HCT116 (cell line): ENCODE data around the gene CYP1A2. TPM values are rescaled to one million over a fixed set of nuclear protein-coding genes. Genes with fewer than 3 reads are reported as not detected.
A peak's percentile ranks its signal among the peaks of the same experiment; 100 is the strongest.

Experiments
- ATAC-seq: fragments of 200-7000 bp; cut with Tn5 transposase; 2 replicates; pipeline ENCODE4 v1.9.1; 2020; ENCODE audit warnings: mild to moderate bottlenecking, moderate library complexity
- BruUV-seq: library from RNA; stranded (reverse); fragments of 400-500 nt; replicated peaks from 2 replicates; lab custom pipeline; 2021; lab: Mats Ljungman, UMichigan
- CTCF ChIA-PET: fragments of 300-600 bp; sonication (Branson Sonifier 250); formaldehyde crosslinking; loops from one replicate; lab custom pipeline; 2021; ENCODE audit warnings: antibody characterized with exemption; lab: Charles Lee
- POLR2A ChIA-PET: fragments of 300-600, 350-600 bp; sonication (Branson Sonifier 250); formaldehyde crosslinking; loops from one replicate; lab custom pipeline; 2021; ENCODE audit warnings: antibody characterized with exemption; lab: Charles Lee
- RAD21 ChIA-PET, 2 experiments: fragments of 300-600 bp; sonication (Branson Sonifier 250); formaldehyde crosslinking; loops; one replicate each; lab custom pipeline; 2023; ENCODE audit warnings: low total read pairs in 2 of 2; ENCODE audit not compliant: uncharacterized antibody in 2 of 2, unreplicated experiment in 2 of 2, low non-redundant PET in 1 of 2; lab: Charles Lee
- DNase-seq: peaks from one replicate; pipeline ENCODE4 v3.0.0-alpha.2; 2010; ENCODE audit warnings: low read depth, low spot score
- H2AFZ ChIP-seq: fragments of 200-600 bp; shearing (Covaris generic), sonication (generic); 2 replicates; pipeline ENCODE4 v1.6.1; 2017; ENCODE audit warnings: low read depth, mixed run types, mixed read lengths, antibody characterized with exemption, low read length; ENCODE audit not compliant: poor library complexity, severe bottlenecking
- H3K27ac ChIP-seq: 2 replicates; pipeline ENCODE4 v1.5.1; 2012; ENCODE audit warnings: low read depth, low read length
- H3K27me3 ChIP-seq: fragments of 200-600 bp; sonication (generic); 2 replicates; pipeline ENCODE4 v1.6.1; 2016; ENCODE audit warnings: mixed run types, low read length, mixed read lengths; ENCODE audit not compliant: insufficient read depth
- H3K36me3 ChIP-seq, 2 experiments: fragments of 200-500 bp in 1 of 2; fragments of 200-600 bp in 1 of 2; sonication (Bioruptor generic) in 1 of 2; sonication (generic) in 1 of 2; 2 replicates each; pipeline versions ENCODE4 v1.5.1 to v1.6.1; 2014 to 2016; ENCODE audit warnings: low read length in 2 of 2, inconsistent platforms in 1 of 2, mixed read lengths in 1 of 2, mixed run types in 1 of 2; ENCODE audit not compliant: insufficient read depth in 2 of 2, control insufficient read depth in 1 of 2
- H3K4me1 ChIP-seq, 2 experiments: fragments of 200-600 bp in 1 of 2; sonication (generic) in 1 of 2; 2 replicates each; pipeline versions ENCODE4 v1.5.1 to v1.6.1; 2012 to 2017; ENCODE audit warnings: low read length in 2 of 2, inconsistent platforms in 1 of 2, mild to moderate bottlenecking in 1 of 2, mixed read lengths in 1 of 2, mixed run types in 1 of 2, moderate library complexity in 1 of 2; ENCODE audit not compliant: insufficient read depth in 2 of 2, control insufficient read depth in 1 of 2
- H3K4me2 ChIP-seq: fragments of 200-600 bp; sonication (generic); 2 replicates; pipeline ENCODE4 v1.6.1; 2017; ENCODE audit warnings: mixed run types, low read length, mixed read lengths
- H3K4me3 ChIP-seq, 2 experiments: fragments of 200-600 bp in 1 of 2; sonication (generic) in 1 of 2; replicated peaks in 1 of 2; 2 replicates each; pipeline ENCODE4 v1.5.1; 2011 to 2016; ENCODE audit warnings: low read length in 2 of 2, control low read depth in 1 of 2, low read depth in 1 of 2, mild to moderate bottlenecking in 1 of 2, mixed read lengths in 1 of 2, mixed run types in 1 of 2
- H3K79me2 ChIP-seq: fragments of 200-600 bp; sonication (generic); 2 replicates; pipeline ENCODE4 v1.6.1; 2017; ENCODE audit warnings: mild to moderate bottlenecking, mixed run types, low read length, moderate library complexity, mixed read lengths; ENCODE audit not compliant: insufficient read depth
- H3K9ac ChIP-seq: fragments of 200-600 bp; sonication (generic); 2 replicates; pipeline ENCODE4 v1.6.1; 2016; ENCODE audit warnings: low read length, mixed read lengths
- H3K9me2 ChIP-seq: fragments of 200-600 bp; sonication (generic), shearing (Covaris generic); 2 replicates; pipeline ENCODE4 v1.6.1; 2017; ENCODE audit warnings: mixed run types, mild to moderate bottlenecking, moderate library complexity; ENCODE audit not compliant: insufficient read depth
- H3K9me3 ChIP-seq, 2 experiments: fragments of 200-500 bp in 1 of 2; fragments of 200-600 bp in 1 of 2; sonication (Bioruptor generic) in 1 of 2; sonication (generic) in 1 of 2; 2 replicates each; pipeline ENCODE4 v1.6.1; 2014 to 2017; ENCODE audit warnings: low read length in 2 of 2, mixed read lengths in 2 of 2, inconsistent platforms in 1 of 2, low read depth in 1 of 2, mild to moderate bottlenecking in 1 of 2, mixed run types in 1 of 2, moderate library complexity in 1 of 2; ENCODE audit not compliant: control insufficient read depth in 1 of 2, insufficient read depth in 1 of 2
- H4K20me1 ChIP-seq: fragments of 200-600 bp; sonication (generic), shearing (Covaris generic); 2 replicates; pipeline ENCODE4 v1.6.1; 2017; ENCODE audit warnings: mixed run types, mild to moderate bottlenecking, moderate library complexity; ENCODE audit not compliant: insufficient read depth
- CBX3 ChIP-seq: IDR thresholded peaks from 2 replicates; pipeline ENCODE4 v1.6.1; 2012; ENCODE audit warnings: low read depth
- CTCF ChIP-seq, 3 experiments: fragments of 200-600 bp in 1 of 3; sonication (generic) in 1 of 3; IDR thresholded peaks in 2 of 3; conservative IDR thresholded peaks in 1 of 3; 2 replicates each; pipeline ENCODE4 v1.5.1; 2012 to 2017; ENCODE audit warnings: low read depth in 2 of 3, low read length in 2 of 3, antibody characterized with exemption in 1 of 3, borderline replicate concordance in 1 of 3, control low read depth in 1 of 3, mild to moderate bottlenecking in 1 of 3, mixed read lengths in 1 of 3, mixed run types in 1 of 3, moderate library complexity in 1 of 3; ENCODE audit not compliant: insufficient read depth in 1 of 3
- EGR1 ChIP-seq: IDR thresholded peaks from 2 replicates; pipeline ENCODE4 v1.6.1; 2012; ENCODE audit warnings: low read depth
- ELF1 ChIP-seq: IDR thresholded peaks from 2 replicates; pipeline ENCODE4 v1.6.1; 2012; ENCODE audit warnings: low read depth, borderline replicate concordance
- EZH2 ChIP-seq: fragments of 200-600 bp; sonication (generic); IDR thresholded peaks from 2 replicates; pipeline ENCODE4 v1.6.1; 2017; ENCODE audit warnings: antibody characterized with exemption, mixed run types
- EZH2phosphoT487 ChIP-seq: fragments of 200-600 bp; IDR thresholded peaks from 2 replicates; pipeline ENCODE4 v1.6.1; 2018; ENCODE audit warnings: antibody characterized with exemption, borderline replicate concordance
- FOSL1 ChIP-seq: IDR thresholded peaks from 2 replicates; pipeline ENCODE4 v1.6.1; 2012; ENCODE audit warnings: low read depth
- JUND ChIP-seq: IDR thresholded peaks from 2 replicates; pipeline ENCODE4 v1.6.1; 2012
- MAX ChIP-seq: IDR thresholded peaks from 2 replicates; pipeline ENCODE4 v1.6.1; 2012
- RAD21 ChIP-seq: IDR thresholded peaks from 2 replicates; pipeline ENCODE4 v1.6.1; 2012; ENCODE audit warnings: low read depth, mild to moderate bottlenecking
- SIN3A ChIP-seq: IDR thresholded peaks from 2 replicates; pipeline ENCODE4 v1.6.1; 2012; ENCODE audit warnings: low read depth
- SP1 ChIP-seq: IDR thresholded peaks from 2 replicates; pipeline ENCODE4 v1.6.1; 2012; ENCODE audit warnings: low read depth
- TCF7L2 ChIP-seq: IDR thresholded peaks from 2 replicates; pipeline ENCODE4 v1.7.0; 2011; ENCODE audit warnings: borderline replicate concordance, inconsistent platforms; ENCODE audit not compliant: insufficient read depth, insufficient read length; ENCODE audit errors: extremely low read depth
- ZFX ChIP-seq: fragments of 450-650 bp; IDR thresholded peaks from 2 replicates; pipeline ENCODE4 v1.6.1; 2017
- ZNF274 ChIP-seq: fragments of 200-500 bp; sonication (Bioruptor generic); IDR thresholded peaks from 2 replicates; pipeline ENCODE4 v1.6.1; 2014; ENCODE audit warnings: mild to moderate bottlenecking, low read depth, low read length, inconsistent platforms
- intact Hi-C: fragments of 100-400 bp; cut with micrococcal nuclease; formaldehyde crosslinking; loops from 2 replicates; pipeline ENCODE4 v1.10.0; 2022
- total RNA-seq: library from RNA; stranded (reverse); gene quantifications from one replicate; pipeline ENCODE4 v1.2.1, GENCODE V29; 2021; ENCODE audit not compliant: unreplicated experiment

CYP1A2 gene
- total RNA-seq, 1 experiment from 2014 or later, result not detected

- H3K79me2 ChIP-seq, result peaks cover 90% of the 10 kb centered on the region
Measured at GRCh38 chr15:74786551-74787165, 38.0 kb downstream of the CYP1A2 start.

GRCh38 chr15:74787251-74788041 is 38.8 kb downstream of the CYP1A2 start:
- no peak overlapping the region for H3K4me3 ChIP-seq
- ChIA-PET POLR2A (no interaction called here), CTCF (interaction anchor here (1.1 to 2.7 kb wide), 7 partner anchors 9 to 18 kb away, joined by 3 to 12 read pairs (median 4); no protein-coding TSS in a partner anchor), RAD21 (no interaction called here)
- DNase-seq (no peak), ATAC-seq (peak; percentile 69)
- intact Hi-C loops, result loop anchor here (10.0 kb wide), 1 partner anchor 417 kb away; the partner anchor contains the start of gene C15orf39
- no peaks in the 10 kb centered on the region for H3K9me3 ChIP-seq
- H3K79me2 ChIP-seq, result peaks cover 97% of the 10 kb centered on the region
- peaks cover 0 to 5% of the 10 kb centered on the region in 2 experiments; a peak in 3 of 4 replicates for H3K36me3 ChIP-seq
- no peak overlapping the region; the same call in 1 of the 2 replicates for H3K27ac ChIP-seq
- H3K27me3 ChIP-seq, result no peaks in the 10 kb centered on the region
- peaks cover 20 to 42% of the 10 kb centered on the region in 2 experiments for H3K4me1 ChIP-seq
- no peak overlapping the region for H3K9ac ChIP-seq
- no peak overlapping the region for H3K4me2 ChIP-seq
- no TSS peak for BruUV-seq
- H4K20me1 ChIP-seq, result peaks cover 12% of the 10 kb centered on the region; the same call in 1 of the 2 replicates
- H2AFZ ChIP-seq, result no peak overlapping the region
- no peaks in the 10 kb centered on the region for H3K9me2 ChIP-seq
- TF ChIP-seq JUND (no peak), EZH2 (no peak), MAX (no peak), CTCF (IDR thresholded peaks at IDR 0.05 in 2 of 3, conservative IDR thresholded peaks at IDR 0.05 in 1 of 3; ENCODE audit: borderline replicate concordance in 1 of 3, insufficient read depth in 1 of 3, low read depth in 2 of 3, low read length in 2 of 3) (peak in 2 of 3 experiments; percentile 50 to 52; a peak in 4 of 6 replicates), RAD21 (no peak), CBX3 (no peak), ELF1 (no peak)

More at GRCh38 chr15:74786551-74787165, 38.0 kb downstream of the CYP1A2 start:
- H3K9me2 ChIP-seq, result no peaks in the 10 kb centered on the region
- H3K4me3 ChIP-seq, result no peak overlapping the region
- RAD21 ChIA-PET, result no interaction called here
- H4K20me1 ChIP-seq, result peaks cover 7% of the 10 kb centered on the region; the same call in 1 of the 2 replicates
- H3K4me2 ChIP-seq, result no peak overlapping the region
- H3K9me3 ChIP-seq, result no peaks in the 10 kb centered on the region
- intact Hi-C loops, result loop anchor here (10.0 kb wide), 1 partner anchor 418 kb away; the partner anchor contains the start of gene C15orf39
- H3K36me3 ChIP-seq, result peaks cover 0 to 5% of the 10 kb centered on the region in 2 experiments; a peak in 3 of 4 replicates
- CTCF ChIA-PET, result interaction anchor here (1.4 to 2.7 kb wide), 4 partner anchors 8 to 18 kb away, joined by 3 to 12 read pairs (median 6); no protein-coding TSS in a partner anchor
- POLR2A ChIA-PET, result no interaction called here
- ATAC-seq, result no peak
- TF ChIP-seq SP1 (no peak), EZH2phosphoT487 (no peak), ZFX (no peak), EGR1 (no peak), SIN3A (no peak), TCF7L2 (no peak), ZNF274 (no peak), FOSL1 (no peak), CBX3 (no peak), ELF1 (no peak)
- TF ChIP-seq, all 23 proteins: peak for 0
- DNase-seq, result no peak
- H3K27ac ChIP-seq, result no peak overlapping the region
- H3K27me3 ChIP-seq, result no peaks in the 10 kb centered on the region
- no TSS peak for BruUV-seq
- H3K9ac ChIP-seq, result no peak overlapping the region
- H3K4me1 ChIP-seq, result peaks cover 20 to 43% of the 10 kb centered on the region in 2 experiments
- H2AFZ ChIP-seq, result no peak overlapping the region
